Activated CD4-positive, alpha-beta T cell treated with anti-CD3 and anti-CD28 coated beads, Interleukin-2, amount 50 U/mL, for 4 hours (primary cell): ENCODE results near the gene ICAM1.

ENCODE experiments used
- DNase-seq, 2 experiments: peaks; one replicate each; pipeline ENCODE4 v3.0.0-alpha.2; 2020

ICAM1 gene

GRCh38 chr19:10245189-10245939, 25.6 kb upstream of the ICAM1 start:
- no peak for DNase-seq

- no peak for DNase-seq
Measured at GRCh38 chr19:10246511-10246910, 24.4 kb upstream of the ICAM1 start.

GRCh38 chr19:10251792-10252694, 18.9 kb upstream of the ICAM1 start, which contains the start of gene MRPL4:
Gene MRPL4, plus strand, starts transcription at chr19:10252214. Its CDS starts 40 bp downstream, at chr19:10252254.
- peak; percentile 95 to 97 for DNase-seq

GRCh38 chr19:10252707-10253106, 18.2 kb upstream of the ICAM1 start:
- DNase-seq, result no peak

GRCh38 chr19:10254244-10254643, 16.7 kb upstream of the ICAM1 start:
- no peak for DNase-seq

GRCh38 chr19:10255358-10255757, 15.6 kb upstream of the ICAM1 start:
- no peak for DNase-seq

- DNase-seq, result no peak
Measured at GRCh38 chr19:10256551-10256950, 14.4 kb upstream of the ICAM1 start.

GRCh38 chr19:10256970-10257615, 13.8 kb upstream of the ICAM1 start:
- no peak for DNase-seq

GRCh38 chr19:10258080-10258710, 12.7 kb upstream of the ICAM1 start:
- DNase-seq, result no peak

- DNase-seq, result peak; percentile 93 to 95
Measured at GRCh38 chr19:10259162-10259905, 11.6 kb upstream of the ICAM1 start.

- DNase-seq, result peak; percentile 56 to 67
Measured at GRCh38 chr19:10260141-10260584, 10.8 kb upstream of the ICAM1 start.

- no peak for DNase-seq
Measured at GRCh38 chr19:10262771-10263170, 8.1 kb upstream of the ICAM1 start.

- DNase-seq, result no peak
Measured at GRCh38 chr19:10266706-10267105, 4.2 kb upstream of the ICAM1 start.

GRCh38 chr19:10268071-10268470, 2.8 kb upstream of the ICAM1 start:
- DNase-seq, result no peak

- peak; percentile 83 to 88 for DNase-seq
Measured at GRCh38 chr19:10269333-10270179, 1.4 kb upstream of the ICAM1 start.

GRCh38 chr19:10270180-10270615, 722 bp upstream of the ICAM1 start:
- DNase-seq, result peak; percentile 51 to 56

- DNase-seq, result no peak
Measured at GRCh38 chr19:10271543-10272086, 695 bp downstream of the ICAM1 start.

- no peak for DNase-seq
Measured at GRCh38 chr19:10274589-10274988, 3.7 kb downstream of the ICAM1 start.

- DNase-seq, result no peak
Measured at GRCh38 chr19:10277795-10278589, 7.1 kb downstream of the ICAM1 start.

GRCh38 chr19:10278935-10279334, 8.0 kb downstream of the ICAM1 start:
- no peak for DNase-seq
